HEK293 (cell line): Measurements from ENCODE around the gene PCYOX1L.

ENCODE experiments used
- ZBTB7A ChIP-seq: fragments of 450-650 bp; formaldehyde crosslinking; IDR thresholded peaks from 2 replicates; pipeline ENCODE4 v1.5.1; 2016; ENCODE audit warnings: low read depth, missing biosample characterization, missing genetic modification characterization
- ZNF645 ChIP-seq: fragments of 450-650 bp; formaldehyde crosslinking; IDR thresholded peaks from 2 replicates; pipeline ENCODE4; 2016; ENCODE audit warnings: missing biosample characterization, missing genetic modification characterization

- TF ChIP-seq ZNF645 (tag by site-specific recombination), result no peak
- no peak for TF ChIP-seq ZBTB7A (tag by site-specific recombination)
Observed at GRCh38 chr5:149376104-149376503, 18.3 kb downstream of the PCYOX1L start.
